ENCODE results near the gene RSBN1.

The RSBN1 gene

DNA sequence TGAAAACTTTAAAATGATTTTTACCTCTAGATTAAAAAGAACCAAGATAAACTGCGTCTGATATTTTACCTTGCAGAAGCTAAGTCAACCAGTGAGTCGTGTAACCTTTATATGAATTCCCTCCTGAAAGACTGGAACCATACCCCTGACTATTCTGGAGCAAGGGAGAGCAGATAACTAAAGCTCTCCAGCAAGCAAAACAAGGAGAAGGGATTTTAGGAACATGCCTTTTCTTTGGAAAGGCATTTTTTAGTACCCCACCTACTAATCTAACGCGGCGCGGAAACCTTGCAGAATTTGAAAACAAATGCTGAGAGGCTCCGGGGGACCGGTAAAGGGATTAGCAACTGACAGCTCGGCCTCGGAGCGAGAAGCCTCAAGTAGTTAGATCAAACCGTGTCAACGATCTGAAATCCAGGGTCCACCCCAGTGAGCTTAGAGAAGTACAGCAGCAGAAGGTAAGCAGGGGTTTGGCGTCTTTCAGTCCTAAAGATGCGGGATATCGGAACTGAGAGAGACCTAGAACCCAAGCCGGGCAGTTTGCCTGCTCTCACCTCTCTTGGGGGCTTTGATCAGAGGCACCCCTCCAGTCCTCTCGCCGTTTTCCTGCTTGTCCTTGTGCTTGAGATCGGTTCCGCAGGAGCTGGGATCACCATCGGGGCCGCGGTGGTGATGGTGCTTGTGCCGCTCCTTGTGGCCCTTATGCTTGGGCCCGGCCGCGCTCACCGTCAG lies 954 bp downstream of the RSBN1 start:
- DNase-seq: no peak

DNA sequence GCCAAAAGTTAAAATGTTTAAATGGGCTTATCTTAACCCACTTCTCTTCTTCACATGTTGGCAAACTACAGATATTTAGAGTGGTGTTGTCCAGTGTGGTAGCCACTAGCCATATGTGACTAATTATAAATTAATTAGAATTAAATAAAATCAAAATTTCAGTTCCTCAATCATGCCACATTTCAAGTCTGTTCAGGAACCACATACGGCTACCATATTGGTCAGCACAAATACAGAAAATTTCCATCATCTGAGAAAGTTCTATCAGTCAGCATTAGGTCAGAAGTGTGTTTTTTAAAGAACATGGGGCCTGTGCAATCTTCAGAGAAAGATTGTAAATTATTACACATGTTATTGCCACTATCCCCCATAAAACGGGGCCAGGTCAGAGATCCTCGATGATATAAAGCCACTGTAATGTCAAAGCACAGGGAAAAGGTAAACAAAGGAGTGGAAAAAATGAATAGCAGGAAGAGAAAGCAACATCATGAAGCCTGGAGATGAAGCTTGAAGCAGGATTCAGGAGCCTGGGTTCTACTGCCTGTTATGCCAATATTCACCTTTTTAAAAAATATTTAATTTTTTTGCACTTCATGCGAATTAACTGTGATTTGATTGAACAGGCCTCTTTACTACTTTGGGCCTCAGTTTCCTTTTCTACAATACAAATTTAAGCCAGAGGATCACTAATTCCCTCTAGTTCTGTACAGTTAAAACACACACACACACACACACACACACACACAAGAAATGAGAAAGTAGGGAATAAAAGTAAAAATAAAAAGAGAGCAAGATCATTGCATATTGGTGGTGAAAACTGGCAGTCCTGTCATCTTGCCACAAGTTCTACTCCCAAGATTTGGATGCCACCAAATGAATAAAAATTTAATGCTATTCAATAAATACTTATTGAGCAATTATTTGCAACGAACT lies 2.3 kb downstream of the RSBN1 start:
- no peak for DNase-seq

GRCh38 chr1:113808450-113809195 lies 3.7 kb downstream of the RSBN1 start:
- DNase-seq: no peak

GRCh38 chr1:113805639-113806038 lies 6.6 kb downstream of the RSBN1 start:
- DNase-seq: no peak

DNA sequence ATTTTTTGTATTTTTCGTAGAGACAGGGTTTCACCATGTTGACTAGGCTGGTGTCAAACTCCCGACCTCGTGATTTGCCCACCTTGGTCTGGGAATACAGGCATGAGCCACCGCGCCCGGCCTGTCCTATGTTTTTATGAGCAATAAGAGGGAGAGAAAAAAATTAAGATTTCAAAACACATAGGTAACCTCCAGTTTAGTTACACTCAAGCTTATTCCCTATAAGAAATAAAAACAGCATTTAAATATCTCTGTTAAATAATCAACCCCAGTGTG lies 7.1 kb downstream of the RSBN1 start:
- no peak for DNase-seq

- DNase-seq: no peak
Observed at GRCh38 chr1:113804421-113805255, 7.6 kb downstream of the RSBN1 start.

- no peak for DNase-seq
Observed at GRCh38 chr1:113802367-113803007, 9.8 kb downstream of the RSBN1 start.

- DNase-seq: no peak
Observed at GRCh38 chr1:113800487-113800886, 11.8 kb downstream of the RSBN1 start.

- DNase-seq: no peak
Observed at GRCh38 chr1:113797472-113797871, 14.8 kb downstream of the RSBN1 start.

DNA sequence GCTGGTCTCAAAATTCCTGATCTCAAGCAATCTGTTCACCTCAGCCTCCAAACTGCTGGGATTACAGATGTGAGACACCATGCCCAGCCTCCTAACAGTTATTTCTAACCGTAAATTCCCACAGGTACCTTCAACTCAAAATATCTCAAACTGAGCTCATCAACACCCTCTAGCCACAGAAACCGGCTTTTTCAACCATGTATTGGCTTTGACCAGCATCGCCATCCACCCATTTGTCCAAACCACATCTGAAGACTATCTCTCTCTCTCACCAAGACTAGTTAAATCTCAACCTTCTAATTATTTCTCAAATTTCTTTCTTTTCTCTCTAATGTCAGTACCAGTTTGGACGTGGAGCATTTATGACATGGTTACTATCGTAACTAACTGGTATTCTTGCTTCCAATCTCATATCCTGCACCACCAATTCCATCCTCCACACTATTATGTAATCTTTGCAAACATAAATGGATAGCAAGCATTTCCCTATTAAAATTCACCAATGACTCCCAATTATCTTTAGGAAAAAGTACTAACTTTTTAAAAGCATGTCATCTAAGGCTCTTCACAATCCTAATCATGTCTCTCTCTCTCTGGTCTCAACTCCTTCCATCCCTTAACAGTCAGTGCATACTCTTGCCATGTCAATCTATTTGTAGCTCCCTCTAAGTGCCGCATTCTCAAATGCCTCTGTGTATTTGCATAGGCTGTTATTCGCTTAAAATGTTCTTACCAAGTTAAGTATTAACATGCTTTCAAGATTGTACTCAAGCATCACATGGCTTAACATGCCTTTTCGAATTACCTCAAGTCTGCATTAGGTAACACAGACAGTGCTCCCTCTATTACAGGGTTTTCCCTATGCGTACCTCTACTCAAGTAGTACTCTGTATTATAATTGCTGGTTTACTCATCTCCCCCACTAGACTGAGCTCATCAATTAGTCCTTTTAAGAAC lies 18.1 kb downstream of the RSBN1 start:
- no peak for DNase-seq

GRCh38 chr1:113792986-113793385 lies 19.3 kb downstream of the RSBN1 start:
- no peak for DNase-seq

DNA sequence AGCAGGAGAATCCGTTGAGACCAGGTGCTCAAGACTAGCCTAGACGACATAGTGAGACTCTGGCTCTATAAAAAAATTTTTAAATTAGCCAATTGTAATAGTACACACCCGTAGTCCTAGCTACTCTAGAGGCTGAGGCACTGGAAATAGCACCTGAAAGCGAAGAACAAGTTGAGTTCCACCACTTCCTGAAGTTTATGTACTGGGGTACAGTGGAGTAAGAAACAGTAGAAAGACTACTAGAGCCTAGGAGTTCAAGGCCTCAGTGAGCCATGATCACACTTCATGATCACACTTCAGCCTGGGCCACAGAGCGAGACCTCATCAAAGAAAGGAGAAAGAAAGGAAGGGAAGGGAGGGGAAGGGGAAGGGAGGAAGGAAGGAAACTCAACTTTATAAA lies 19.8 kb downstream of the RSBN1 start:
- no peak for DNase-seq

GRCh38 chr1:113788802-113789201 lies 23.5 kb downstream of the RSBN1 start:
- DNase-seq: no peak

DNA sequence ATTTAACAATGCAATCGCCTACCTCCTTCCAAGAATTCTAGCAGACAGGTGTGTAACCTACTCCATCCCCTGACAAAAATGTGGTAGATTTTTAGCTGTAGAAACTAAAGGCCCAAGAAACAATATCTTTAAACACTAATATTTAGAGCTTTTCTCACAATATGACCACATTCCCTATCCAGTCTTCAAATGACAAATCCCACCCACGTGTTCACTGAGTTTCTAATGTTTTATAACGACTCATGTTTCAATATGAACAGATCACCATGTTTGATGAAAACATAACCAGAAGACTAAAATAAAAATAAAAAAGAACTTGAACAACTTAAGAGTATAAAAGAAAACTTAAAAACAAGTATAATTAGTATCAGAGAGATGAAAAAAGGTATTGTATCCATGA lies 24.6 kb downstream of the RSBN1 start:
- no peak for DNase-seq

GRCh38 chr1:113786069-113786468 lies 26.2 kb downstream of the RSBN1 start:
- no peak for DNase-seq

DNA sequence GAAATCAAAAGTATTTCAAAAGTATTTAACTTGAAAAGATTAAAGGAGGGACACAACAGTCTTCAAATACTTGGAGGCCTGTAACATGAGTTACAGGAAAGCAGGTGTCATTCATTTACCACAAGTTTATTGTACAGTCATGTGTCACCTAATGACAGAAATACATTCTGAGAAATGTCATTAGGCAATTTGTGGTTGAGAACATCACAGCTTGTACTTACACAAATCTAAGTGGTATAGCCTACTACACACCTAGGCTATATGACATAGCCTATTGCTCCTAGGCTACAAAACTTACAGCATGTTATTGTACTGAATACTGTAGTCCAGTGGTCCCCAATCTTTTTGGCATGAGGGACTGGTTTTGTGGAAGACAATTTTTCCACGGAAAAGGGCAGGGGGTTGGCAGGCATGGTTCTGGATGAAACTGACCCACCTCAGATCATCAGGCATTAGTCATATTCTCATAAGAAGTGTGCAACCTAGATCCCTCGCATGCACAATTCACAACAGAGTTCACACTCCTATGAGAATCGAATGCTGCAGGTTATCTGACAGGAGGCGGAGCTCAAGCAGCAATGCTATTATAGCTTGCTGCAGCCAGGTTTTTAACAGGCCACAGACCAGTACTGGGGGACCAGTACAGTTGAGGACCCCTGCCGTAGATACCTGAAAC lies 28.0 kb downstream of the RSBN1 start:
- no peak for DNase-seq

- no peak for DNase-seq
Observed at GRCh38 chr1:113783254-113784103, 28.8 kb downstream of the RSBN1 start.

DNA sequence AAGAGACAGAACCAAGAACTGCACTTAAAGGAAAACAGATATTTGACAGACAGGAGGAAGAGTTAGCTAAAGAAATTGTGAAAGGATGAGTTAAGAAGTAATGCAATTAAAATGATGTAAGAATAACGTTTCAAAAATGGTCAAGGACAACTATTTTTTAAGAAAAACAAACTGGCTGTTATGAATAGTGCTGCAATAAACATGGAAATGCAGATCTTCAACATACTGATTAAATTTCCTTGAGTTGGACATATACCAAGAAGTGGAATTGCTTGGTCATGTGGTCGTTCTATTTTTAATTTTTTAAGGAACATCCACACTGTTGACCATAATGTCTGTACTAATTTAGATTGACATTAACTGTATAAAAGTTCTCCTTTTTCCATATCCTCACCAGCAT lies 29.9 kb downstream of the RSBN1 start:
- DNase-seq: no peak

- DNase-seq: no peak
Observed at GRCh38 chr1:113780374-113781146, 31.7 kb downstream of the RSBN1 start.

All from islet precursor cell (in vitro differentiated cells).